Tibial artery (tissue), 4 donors: Measurements from ENCODE around the gene JPH4.

Experiments
- DNase-seq, 2 donors: peaks; one replicate each; pipeline ENCODE4 v3.0.0-alpha.2; 2019
- H3K27ac ChIP-seq, 2 donors: fragments of 200-600 bp; sonication (generic) in 1 of 2; 1 replicate in 1 of 2; 2 replicates in 1 of 2; pipeline ENCODE4 v1.5.1; 2018 to 2019; ENCODE audit warnings: mild to moderate bottlenecking in 1 of 2
- H3K27me3 ChIP-seq, 2 donors: fragments of 200-600 bp; sonication (generic) in 1 of 2; one replicate each; pipeline versions ENCODE4 v1.5.1 to v1.6.0; 2016 to 2019
- H3K36me3 ChIP-seq, 3 donors: fragments of 200-600 bp; sonication (generic) in 2 of 3; one replicate each; pipeline ENCODE4 v1.5.1; 2016 to 2019; ENCODE audit warnings: mild to moderate bottlenecking in 2 of 3
- H3K4me1 ChIP-seq, 4 donors: fragments of 200-600 bp; sonication (generic) in 2 of 4; 1 replicate in 3 of 4; 2 replicates in 1 of 4; pipeline ENCODE4 v1.5.1; 2016 to 2019
- H3K4me3 ChIP-seq, 2 donors: fragments of 200-600 bp; sonication (generic) in 1 of 2; 1 replicate in 1 of 2; 2 replicates in 1 of 2; pipeline ENCODE4 v1.5.1; 2018 to 2019; ENCODE audit warnings: mild to moderate bottlenecking in 2 of 2
- H3K9me3 ChIP-seq, 3 donors: fragments of 200-600 bp; sonication (generic) in 1 of 3; one replicate each; pipeline ENCODE4 v1.5.1; 2016 to 2019
- intact Hi-C: fragments of 100-400 bp; cut with DNase I; formaldehyde crosslinking; loops from one replicate; pipeline ENCODE4 v1.15.0; 2023; ENCODE audit warnings: low total_unique reads
- TF ChIP-seq, protein P1 (sequence below), 2 experiments: fragments of 200-600 bp in 1 of 2; fragments of 450-650 bp in 1 of 2; IDR thresholded peaks; one replicate each; pipeline ENCODE4 v1.5.1; 2017 to 2019; ENCODE audit warnings: antibody characterized with exemption in 2 of 2, mild to moderate bottlenecking in 1 of 2, moderate library complexity in 1 of 2

Gene JPH4

DNA sequence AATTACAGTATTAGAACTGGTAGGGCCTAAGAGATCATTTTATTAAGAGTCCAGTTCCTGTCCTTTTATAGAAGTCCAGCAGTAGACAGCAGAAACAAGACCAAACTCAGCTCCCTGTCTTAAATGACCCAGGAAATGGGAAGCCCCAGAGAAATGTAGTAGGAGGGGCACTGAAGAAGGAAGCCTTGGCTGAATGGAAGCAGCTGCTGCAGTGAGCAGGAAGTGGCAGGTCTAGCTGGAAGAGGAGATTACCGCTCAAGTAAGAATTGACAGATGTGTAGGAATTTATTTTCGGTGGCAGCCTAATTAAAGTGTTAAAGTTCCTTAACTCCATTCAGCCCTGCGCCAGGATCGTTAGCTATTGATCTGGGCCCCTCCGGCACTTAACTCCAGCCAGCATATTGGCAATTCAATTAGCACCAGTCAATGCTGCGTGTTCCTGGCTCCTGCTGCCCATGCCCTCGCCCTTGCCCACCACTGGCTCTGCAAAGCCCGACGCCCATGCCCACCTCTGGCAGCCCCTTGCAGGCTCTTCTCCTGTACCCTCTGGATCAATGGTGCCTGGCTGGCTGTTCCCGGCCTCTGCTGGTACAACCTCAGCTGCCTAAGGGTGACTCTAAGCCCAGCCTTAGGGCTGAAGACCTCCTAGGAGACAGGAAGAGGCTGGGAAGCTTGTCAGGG lies 48.1 kb downstream of the JPH4 start:
- H3K4me3 ChIP-seq = no peak overlapping the region
- H3K27me3 ChIP-seq = no peaks in the 10 kb centered on the region
- intact Hi-C loops = no loop called here
- peaks cover 0 to 22% (median 0%) of the 10 kb centered on the region in 3 donors for H3K36me3 ChIP-seq
- no peaks in the 10 kb centered on the region for H3K4me1 ChIP-seq
- H3K9me3 ChIP-seq = no peaks in the 10 kb centered on the region
- DNase-seq = no peak
- TF ChIP-seq, protein P1, sequence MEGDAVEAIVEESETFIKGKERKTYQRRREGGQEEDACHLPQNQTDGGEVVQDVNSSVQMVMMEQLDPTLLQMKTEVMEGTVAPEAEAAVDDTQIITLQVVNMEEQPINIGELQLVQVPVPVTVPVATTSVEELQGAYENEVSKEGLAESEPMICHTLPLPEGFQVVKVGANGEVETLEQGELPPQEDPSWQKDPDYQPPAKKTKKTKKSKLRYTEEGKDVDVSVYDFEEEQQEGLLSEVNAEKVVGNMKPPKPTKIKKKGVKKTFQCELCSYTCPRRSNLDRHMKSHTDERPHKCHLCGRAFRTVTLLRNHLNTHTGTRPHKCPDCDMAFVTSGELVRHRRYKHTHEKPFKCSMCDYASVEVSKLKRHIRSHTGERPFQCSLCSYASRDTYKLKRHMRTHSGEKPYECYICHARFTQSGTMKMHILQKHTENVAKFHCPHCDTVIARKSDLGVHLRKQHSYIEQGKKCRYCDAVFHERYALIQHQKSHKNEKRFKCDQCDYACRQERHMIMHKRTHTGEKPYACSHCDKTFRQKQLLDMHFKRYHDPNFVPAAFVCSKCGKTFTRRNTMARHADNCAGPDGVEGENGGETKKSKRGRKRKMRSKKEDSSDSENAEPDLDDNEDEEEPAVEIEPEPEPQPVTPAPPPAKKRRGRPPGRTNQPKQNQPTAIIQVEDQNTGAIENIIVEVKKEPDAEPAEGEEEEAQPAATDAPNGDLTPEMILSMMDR (IDR thresholded peaks at IDR 0.05) = no peak
- no peak overlapping the region for H3K27ac ChIP-seq

DNA sequence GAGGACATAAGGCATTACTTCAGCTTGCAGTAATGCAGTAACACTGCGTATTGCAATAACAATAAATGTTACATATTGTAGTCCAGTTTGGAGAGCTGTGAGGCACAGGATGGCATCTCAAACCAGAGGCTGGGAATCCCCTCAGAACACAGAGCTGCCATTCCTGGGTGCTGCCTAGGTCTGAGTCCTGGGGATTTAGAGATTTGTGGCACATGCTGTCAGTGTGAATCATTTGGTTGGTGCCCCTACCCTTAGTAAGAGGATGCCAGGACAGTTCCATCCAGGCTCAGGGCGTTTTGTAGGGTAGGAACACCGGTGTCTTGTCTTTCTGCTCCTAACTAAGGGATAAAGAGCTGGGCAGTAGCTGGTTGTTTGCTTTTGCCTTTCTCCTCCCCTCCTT lies 49.6 kb downstream of the JPH4 start:
- no peaks in the 10 kb centered on the region for H3K9me3 ChIP-seq
- H3K36me3 ChIP-seq = peaks cover 0 to 20% (median 0%) of the 10 kb centered on the region in 3 donors
- H3K4me3 ChIP-seq = no peak overlapping the region
- TF ChIP-seq, protein P1 (IDR thresholded peaks at IDR 0.05) = no peak
- no peak for DNase-seq
- H3K4me1 ChIP-seq = no peaks in the 10 kb centered on the region
- no peak overlapping the region for H3K27ac ChIP-seq
- H3K27me3 ChIP-seq = no peaks in the 10 kb centered on the region
- intact Hi-C loops = no loop called here

DNA sequence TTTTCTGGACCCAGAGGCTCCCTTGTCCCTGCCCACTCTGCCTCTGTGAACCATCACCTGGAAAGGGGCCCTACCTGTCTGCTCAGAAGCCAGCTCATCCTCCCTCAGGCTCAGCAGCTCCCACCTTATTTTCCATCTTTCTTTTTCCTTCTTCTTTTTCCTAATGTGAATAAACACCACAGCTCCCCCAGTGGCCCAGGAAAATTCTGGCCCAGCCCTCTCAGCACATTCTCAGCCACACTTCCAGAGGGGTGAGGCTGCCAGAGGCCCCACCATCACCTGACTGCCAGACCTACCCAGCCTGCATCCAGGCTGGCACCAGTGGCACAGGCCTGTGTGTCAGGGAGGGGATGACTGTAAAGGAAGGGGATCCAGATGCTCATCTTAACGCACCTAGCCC lies 50.0 kb downstream of the JPH4 start:
- H3K4me3 ChIP-seq = no peak overlapping the region
- no peaks in the 10 kb centered on the region for H3K9me3 ChIP-seq
- TF ChIP-seq, protein P1 (IDR thresholded peaks at IDR 0.05) = no peak
- H3K36me3 ChIP-seq = peaks cover 0 to 20% (median 0%) of the 10 kb centered on the region in 3 donors
- DNase-seq = no peak
- no peaks in the 10 kb centered on the region for H3K4me1 ChIP-seq
- no peak overlapping the region for H3K27ac ChIP-seq
- no peaks in the 10 kb centered on the region for H3K27me3 ChIP-seq
- intact Hi-C loops = no loop called here

DNA sequence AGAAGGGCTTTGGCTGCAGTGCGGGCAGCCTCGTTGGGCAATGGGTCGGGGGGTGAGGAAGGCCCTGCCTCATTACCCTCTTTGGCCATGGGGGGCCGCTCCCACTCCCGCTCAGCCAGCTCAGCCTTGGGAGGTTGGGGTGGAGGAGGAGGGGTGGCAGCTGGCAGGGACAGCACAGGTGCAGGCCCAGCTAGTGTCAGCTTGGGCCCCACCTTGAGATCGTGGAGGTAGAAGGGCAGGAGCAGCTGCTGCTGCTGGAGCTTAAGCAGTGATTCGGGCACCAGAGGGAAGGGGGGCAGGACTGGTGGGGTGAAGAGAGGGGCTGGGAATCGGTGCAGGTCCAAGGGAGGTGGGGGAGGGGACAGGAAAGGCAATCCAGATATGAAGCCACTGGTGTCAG lies 53.0 kb downstream of the JPH4 start:
- Histone ChIP-seq H3K4me3 (no peak overlapping the region), H3K4me1 (no peaks in the 10 kb centered on the region), H3K27me3 (no peaks in the 10 kb centered on the region), H3K27ac (no peak overlapping the region), H3K36me3 (peaks cover 0 to 20% (median 0%) of the 10 kb centered on the region in 3 donors), H3K9me3 (no peaks in the 10 kb centered on the region)
- no peak for DNase-seq
- TF ChIP-seq, protein P1 (IDR thresholded peaks at IDR 0.05) = no peak
- intact Hi-C loops = no loop called here

DNA sequence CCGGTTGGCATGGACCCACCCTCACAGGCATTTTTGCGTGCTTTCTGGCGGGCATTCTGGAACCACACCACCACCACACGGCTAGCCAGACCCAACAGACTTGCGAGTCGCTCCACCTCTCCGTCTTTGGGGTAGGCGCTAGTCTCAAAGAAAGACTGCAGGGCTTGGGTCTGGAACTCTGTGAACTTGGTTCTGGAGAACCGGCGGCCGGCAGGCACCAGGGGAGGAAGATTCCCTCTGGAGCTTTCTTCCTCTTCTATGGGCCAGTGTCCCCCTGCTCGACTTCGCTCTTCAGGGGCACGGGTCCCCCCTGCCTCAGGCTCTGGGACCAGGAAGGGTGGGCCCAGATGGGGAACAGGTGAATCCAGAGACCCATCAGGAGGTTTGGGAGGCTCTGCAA lies 53.6 kb downstream of the JPH4 start:
- Histone ChIP-seq H3K27ac (no peak overlapping the region), H3K9me3 (no peaks in the 10 kb centered on the region), H3K4me1 (no peaks in the 10 kb centered on the region), H3K27me3 (no peaks in the 10 kb centered on the region), H3K4me3 (no peak overlapping the region), H3K36me3 (peaks cover 0 to 20% (median 0%) of the 10 kb centered on the region in 3 donors)
- intact Hi-C loops = no loop called here
- no peak for DNase-seq
- TF ChIP-seq, protein P1 (IDR thresholded peaks at IDR 0.05) = no peak
